ENCODE results near the gene PPFIA2.

DNA sequence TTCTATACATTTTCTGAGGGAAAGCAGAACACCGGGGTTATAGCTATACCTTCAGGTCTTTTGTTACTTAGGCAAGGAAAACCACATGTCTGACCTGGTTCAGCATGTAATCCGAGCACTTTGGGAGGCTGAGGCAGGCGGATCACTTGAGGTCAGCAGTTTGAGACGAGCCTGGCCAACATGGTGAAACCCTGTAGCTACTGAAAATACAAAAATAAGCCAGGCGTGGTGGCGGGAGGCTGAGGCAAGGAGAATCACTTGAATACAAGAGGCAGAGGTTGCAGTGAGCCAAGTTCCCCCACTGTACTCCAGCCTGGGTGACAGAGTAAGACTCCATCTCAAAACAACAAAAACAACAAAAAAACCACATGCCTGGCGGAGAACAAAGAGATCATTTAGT is 503.7 kb downstream of the PPFIA2 start:
- TF ChIP-seq, protein P1, sequence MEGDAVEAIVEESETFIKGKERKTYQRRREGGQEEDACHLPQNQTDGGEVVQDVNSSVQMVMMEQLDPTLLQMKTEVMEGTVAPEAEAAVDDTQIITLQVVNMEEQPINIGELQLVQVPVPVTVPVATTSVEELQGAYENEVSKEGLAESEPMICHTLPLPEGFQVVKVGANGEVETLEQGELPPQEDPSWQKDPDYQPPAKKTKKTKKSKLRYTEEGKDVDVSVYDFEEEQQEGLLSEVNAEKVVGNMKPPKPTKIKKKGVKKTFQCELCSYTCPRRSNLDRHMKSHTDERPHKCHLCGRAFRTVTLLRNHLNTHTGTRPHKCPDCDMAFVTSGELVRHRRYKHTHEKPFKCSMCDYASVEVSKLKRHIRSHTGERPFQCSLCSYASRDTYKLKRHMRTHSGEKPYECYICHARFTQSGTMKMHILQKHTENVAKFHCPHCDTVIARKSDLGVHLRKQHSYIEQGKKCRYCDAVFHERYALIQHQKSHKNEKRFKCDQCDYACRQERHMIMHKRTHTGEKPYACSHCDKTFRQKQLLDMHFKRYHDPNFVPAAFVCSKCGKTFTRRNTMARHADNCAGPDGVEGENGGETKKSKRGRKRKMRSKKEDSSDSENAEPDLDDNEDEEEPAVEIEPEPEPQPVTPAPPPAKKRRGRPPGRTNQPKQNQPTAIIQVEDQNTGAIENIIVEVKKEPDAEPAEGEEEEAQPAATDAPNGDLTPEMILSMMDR (optimal IDR thresholded peaks at IDR 0.05 in 1 of 3, IDR thresholded peaks at IDR 0.05 in 1 of 3, conservative IDR thresholded peaks at IDR 0.05 in 1 of 3; ENCODE audit: extremely low read depth in 1 of 3, insufficient read depth in 2 of 3, low read length in 3 of 3) = no peak
- TF ChIP-seq EZH2 (IDR thresholded peaks at IDR 0.05; ENCODE audit: low read length) = no peak
